ENCODE results near the gene KMT2B.
A peak's percentile ranks its signal among the peaks of the same experiment; 100 is the strongest.

The KMT2B gene

DNA sequence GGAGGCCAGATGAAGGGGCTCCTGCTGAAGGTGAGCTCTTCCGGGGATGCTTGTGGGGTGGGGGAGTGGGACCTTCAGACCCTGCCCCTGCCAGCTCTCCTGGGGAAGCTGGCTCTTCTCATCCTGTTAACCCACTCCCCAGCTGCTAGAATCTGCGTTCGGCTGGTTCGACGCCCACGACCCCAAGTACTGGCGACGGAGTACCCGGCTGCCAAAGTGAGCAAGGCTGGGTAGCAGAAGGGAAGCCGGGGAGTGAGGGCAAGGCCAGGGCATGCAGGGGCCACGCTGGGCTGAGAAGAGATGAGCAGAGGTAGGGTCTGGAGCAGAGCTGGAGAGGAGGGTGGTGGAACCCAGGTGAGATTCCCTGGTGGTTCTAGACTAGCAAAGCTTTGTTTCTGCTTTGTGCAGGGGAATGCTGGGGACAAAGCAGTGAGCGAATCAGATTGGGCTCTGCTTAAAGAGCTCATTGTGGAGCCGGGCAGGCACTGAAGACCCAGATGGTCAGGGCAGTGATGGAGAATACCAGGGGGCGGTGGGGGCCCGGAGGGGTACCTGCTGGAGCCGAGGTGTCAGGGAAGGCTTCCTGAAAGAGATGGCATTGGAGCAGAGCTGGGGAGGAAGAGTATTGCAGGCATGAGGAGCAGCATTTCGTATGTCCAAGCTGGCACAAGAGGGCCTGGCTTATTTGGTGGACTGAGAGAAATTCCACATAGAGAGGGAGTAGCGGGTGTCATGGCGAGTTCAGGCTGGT, 10.3 kb downstream of the KMT2B start:
- Mint-ChIP-seq H3K4me3 (no peak overlapping the region), H3K9me3 (no peaks in the 10 kb centered on the region), H3K36me3 (ENCODE audit: low read depth) (peaks cover 100% of the 10 kb centered on the region), H3K4me1 (ENCODE audit: low read depth) (no peaks in the 10 kb centered on the region), H3K27ac (no peak overlapping the region), H3K27me3 (no peaks in the 10 kb centered on the region)
- intact Hi-C loops (cut with micrococcal nuclease), result no loop called here

- no peaks in the 10 kb centered on the region for H3K4me1 Mint-ChIP-seq (ENCODE audit: low read depth)
- H3K9me3 Mint-ChIP-seq, result no peaks in the 10 kb centered on the region
- intact Hi-C loops (cut with micrococcal nuclease), result no loop called here
- H3K36me3 Mint-ChIP-seq (ENCODE audit: low read depth), result peaks cover 100% of the 10 kb centered on the region
- no peak overlapping the region for H3K27ac Mint-ChIP-seq
- H3K4me3 Mint-ChIP-seq, result no peak overlapping the region
- H3K27me3 Mint-ChIP-seq, result no peaks in the 10 kb centered on the region
These were observed 11.2 kb downstream of the KMT2B start for GRCh38 chr19:35729021-35729420.

GRCh38 chr19:35729763-35730162, 12.0 kb downstream of the KMT2B start:
- peaks cover 100% of the 10 kb centered on the region for H3K36me3 Mint-ChIP-seq (ENCODE audit: low read depth)
- no peak overlapping the region for H3K4me3 Mint-ChIP-seq
- peaks cover 6% of the 10 kb centered on the region for H3K4me1 Mint-ChIP-seq (ENCODE audit: low read depth)
- H3K9me3 Mint-ChIP-seq, result no peaks in the 10 kb centered on the region
- H3K27me3 Mint-ChIP-seq, result no peaks in the 10 kb centered on the region
- no peak overlapping the region for H3K27ac Mint-ChIP-seq
- intact Hi-C loops (cut with micrococcal nuclease), result no loop called here

GRCh38 chr19:35730326-35730725, 12.5 kb downstream of the KMT2B start:
- Mint-ChIP-seq H3K4me3 (no peak overlapping the region), H3K36me3 (ENCODE audit: low read depth) (peaks cover 100% of the 10 kb centered on the region), H3K4me1 (ENCODE audit: low read depth) (peaks cover 6% of the 10 kb centered on the region), H3K9me3 (no peaks in the 10 kb centered on the region), H3K27me3 (no peaks in the 10 kb centered on the region), H3K27ac (no peak overlapping the region)
- intact Hi-C loops (cut with micrococcal nuclease), result no loop called here

- Mint-ChIP-seq H3K27ac (peak overlapping the region; percentile 7), H3K4me3 (no peak overlapping the region), H3K36me3 (ENCODE audit: low read depth) (peaks cover 100% of the 10 kb centered on the region)
These were observed 13.6 kb downstream of the KMT2B start for GRCh38 chr19:35731353-35731752.

GRCh38 chr19:35731779-35732405, 14.1 kb downstream of the KMT2B start:
- Mint-ChIP-seq H3K36me3 (ENCODE audit: low read depth) (peaks cover 100% of the 10 kb centered on the region), H3K4me1 (ENCODE audit: low read depth) (peaks cover 11% of the 10 kb centered on the region), H3K9me3 (no peaks in the 10 kb centered on the region), H3K27me3 (no peaks in the 10 kb centered on the region), H3K4me3 (no peak overlapping the region), H3K27ac (no peak overlapping the region)
- intact Hi-C loops (cut with micrococcal nuclease), result no loop called here

More at GRCh38 chr19:35731353-35731752, 13.6 kb downstream of the KMT2B start:
- Mint-ChIP-seq H3K4me1 (ENCODE audit: low read depth) (peaks cover 6% of the 10 kb centered on the region), H3K27me3 (no peaks in the 10 kb centered on the region), H3K9me3 (no peaks in the 10 kb centered on the region)
- intact Hi-C loops (cut with micrococcal nuclease), result no loop called here

- no peak overlapping the region for H3K4me3 Mint-ChIP-seq
- intact Hi-C loops (cut with micrococcal nuclease), result no loop called here
- peaks cover 15% of the 10 kb centered on the region for H3K4me1 Mint-ChIP-seq (ENCODE audit: low read depth)
- H3K27me3 Mint-ChIP-seq, result no peaks in the 10 kb centered on the region
- H3K27ac Mint-ChIP-seq, result no peak overlapping the region
- H3K9me3 Mint-ChIP-seq, result no peaks in the 10 kb centered on the region
- H3K36me3 Mint-ChIP-seq (ENCODE audit: low read depth), result peaks cover 100% of the 10 kb centered on the region
These were observed 14.9 kb downstream of the KMT2B start for GRCh38 chr19:35732540-35733179.

DNA sequence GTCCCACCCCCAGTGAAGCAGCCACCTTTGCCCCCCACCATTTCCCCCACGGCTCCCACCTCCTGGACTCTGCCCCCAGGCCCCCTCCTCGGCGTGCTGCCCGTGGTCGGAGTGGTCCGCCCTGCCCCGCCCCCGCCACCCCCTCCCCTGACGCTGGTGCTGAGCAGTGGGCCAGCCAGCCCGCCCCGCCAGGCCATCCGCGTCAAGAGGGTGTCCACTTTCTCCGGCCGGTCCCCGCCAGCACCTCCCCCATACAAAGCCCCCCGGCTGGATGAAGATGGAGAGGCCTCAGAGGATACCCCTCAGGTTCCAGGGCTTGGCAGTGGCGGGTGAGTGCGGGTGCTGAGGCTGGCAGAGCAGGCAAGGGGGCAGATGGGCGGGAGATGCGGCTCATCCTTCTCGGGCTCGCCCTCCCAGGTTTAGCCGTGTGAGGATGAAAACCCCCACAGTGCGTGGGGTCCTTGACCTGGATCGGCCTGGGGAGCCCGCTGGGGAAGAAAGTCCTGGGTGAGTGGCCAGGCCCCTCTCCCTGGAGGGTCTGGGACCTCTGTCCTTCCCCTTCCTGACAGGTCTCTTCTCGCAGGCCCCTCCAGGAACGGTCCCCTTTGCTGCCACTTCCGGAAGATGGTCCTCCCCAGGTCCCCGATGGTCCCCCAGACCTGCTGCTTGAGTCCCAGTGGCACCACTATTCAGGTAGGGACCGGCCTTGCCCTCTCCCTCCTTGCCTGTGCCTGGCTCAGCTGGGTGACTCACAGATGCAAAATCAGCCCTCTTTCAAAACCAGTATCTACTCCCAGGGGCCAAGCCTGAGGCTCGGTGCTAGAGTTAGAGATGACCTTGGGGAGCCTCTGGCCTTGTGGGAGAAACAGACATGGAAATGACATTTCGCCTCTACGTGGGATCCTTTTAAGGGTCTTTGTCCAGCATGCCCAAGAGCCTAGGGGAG, 15.7 kb downstream of the KMT2B start:
- Mint-ChIP-seq H3K4me1 (ENCODE audit: low read depth) (peaks cover 18% of the 10 kb centered on the region), H3K27ac (no peak overlapping the region), H3K9me3 (no peaks in the 10 kb centered on the region), H3K27me3 (no peaks in the 10 kb centered on the region), H3K4me3 (no peak overlapping the region), H3K36me3 (ENCODE audit: low read depth) (peaks cover 100% of the 10 kb centered on the region)
- intact Hi-C loops (cut with micrococcal nuclease), result no loop called here

DNA sequence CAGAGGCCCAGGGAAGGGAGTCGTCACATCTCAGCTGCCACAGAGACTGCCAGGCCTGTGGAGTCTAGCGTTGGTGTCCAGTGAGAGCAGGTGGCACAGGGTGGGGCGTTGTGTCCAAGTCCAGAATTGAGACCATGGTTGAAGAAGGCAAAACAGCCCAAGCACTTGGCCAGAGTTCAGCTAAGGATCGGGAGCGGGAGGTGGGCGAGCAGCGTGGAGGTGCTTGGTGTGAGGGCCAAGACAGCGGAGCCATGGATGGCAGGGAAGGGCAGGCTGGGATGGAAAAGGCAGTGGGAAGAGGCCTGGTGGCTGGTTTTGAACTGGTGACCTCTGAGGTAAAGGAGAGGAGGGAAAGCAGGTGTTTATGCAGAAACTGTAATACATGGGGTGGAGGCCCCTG, 16.5 kb downstream of the KMT2B start:
- H3K4me3 Mint-ChIP-seq, result no peak overlapping the region
- no peaks in the 10 kb centered on the region for H3K9me3 Mint-ChIP-seq
- H3K27ac Mint-ChIP-seq, result no peak overlapping the region
- H3K27me3 Mint-ChIP-seq, result no peaks in the 10 kb centered on the region
- H3K4me1 Mint-ChIP-seq (ENCODE audit: low read depth), result peaks cover 24% of the 10 kb centered on the region
- intact Hi-C loops (cut with micrococcal nuclease), result no loop called here
- peaks cover 100% of the 10 kb centered on the region for H3K36me3 Mint-ChIP-seq (ENCODE audit: low read depth)

DNA sequence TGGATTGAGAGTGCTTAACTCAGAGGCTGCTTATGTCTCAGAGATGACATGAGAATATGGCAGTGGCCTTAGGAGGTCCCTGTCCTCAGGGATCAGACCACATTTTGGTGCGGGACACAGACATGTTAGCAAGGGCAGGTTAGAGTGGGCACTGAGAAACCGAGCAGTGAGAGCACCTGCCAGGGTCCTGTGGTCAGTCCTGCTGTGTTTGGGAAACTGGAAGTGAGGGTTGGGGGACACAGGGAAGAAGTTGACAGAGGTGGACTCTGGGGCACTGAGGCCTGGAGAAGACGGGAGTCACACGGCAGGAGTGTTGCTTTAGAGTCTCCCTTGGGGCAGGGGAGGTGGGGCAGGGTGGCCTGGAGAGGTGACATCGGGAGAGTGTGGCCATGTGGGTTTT, 17.1 kb downstream of the KMT2B start:
- no peaks in the 10 kb centered on the region for H3K27me3 Mint-ChIP-seq
- H3K36me3 Mint-ChIP-seq (ENCODE audit: low read depth), result peaks cover 100% of the 10 kb centered on the region
- no peak overlapping the region for H3K4me3 Mint-ChIP-seq
- intact Hi-C loops (cut with micrococcal nuclease), result no loop called here
- H3K9me3 Mint-ChIP-seq, result no peaks in the 10 kb centered on the region
- no peak overlapping the region for H3K27ac Mint-ChIP-seq
- peaks cover 30% of the 10 kb centered on the region for H3K4me1 Mint-ChIP-seq (ENCODE audit: low read depth)

GRCh38 chr19:35736913-35737886, 19.4 kb downstream of the KMT2B start:
- intact Hi-C loops (cut with micrococcal nuclease), result no loop called here
- H3K4me1 Mint-ChIP-seq (ENCODE audit: low read depth), result peaks cover 43% of the 10 kb centered on the region
- peaks cover 95% of the 10 kb centered on the region for H3K36me3 Mint-ChIP-seq (ENCODE audit: low read depth)
- no peaks in the 10 kb centered on the region for H3K9me3 Mint-ChIP-seq
- H3K27ac Mint-ChIP-seq, result no peak overlapping the region
- H3K27me3 Mint-ChIP-seq, result no peaks in the 10 kb centered on the region
- no peak overlapping the region for H3K4me3 Mint-ChIP-seq

GRCh38 chr19:35738021-35738886, 20.5 kb downstream of the KMT2B start:
- intact Hi-C loops (cut with micrococcal nuclease), result no loop called here
- Mint-ChIP-seq H3K27ac (no peak overlapping the region), H3K36me3 (ENCODE audit: low read depth) (peaks cover 94% of the 10 kb centered on the region), H3K27me3 (no peaks in the 10 kb centered on the region), H3K4me1 (ENCODE audit: low read depth) (peaks cover 51% of the 10 kb centered on the region), H3K4me3 (no peak overlapping the region), H3K9me3 (no peaks in the 10 kb centered on the region)

Data from dendritic cell treated with granulocyte-macrophage colony-stimulating factor and Interleukin-4, amounts not matched to agents 40 ng/mL and 50 ng/mL, for 4 days (primary cell).